Measurements from ENCODE around the gene KCNC4.

Gene KCNC4

GRCh38 chr1:110250749-110251148 lies 40.6 kb downstream of the KCNC4 start:
- TF ChIP-seq CTCF (IDR thresholded peaks at IDR 0.05), result no peak
- H3K4me2 ChIP-seq (ENCODE audit: low read length), result no peak overlapping the region

DNA sequence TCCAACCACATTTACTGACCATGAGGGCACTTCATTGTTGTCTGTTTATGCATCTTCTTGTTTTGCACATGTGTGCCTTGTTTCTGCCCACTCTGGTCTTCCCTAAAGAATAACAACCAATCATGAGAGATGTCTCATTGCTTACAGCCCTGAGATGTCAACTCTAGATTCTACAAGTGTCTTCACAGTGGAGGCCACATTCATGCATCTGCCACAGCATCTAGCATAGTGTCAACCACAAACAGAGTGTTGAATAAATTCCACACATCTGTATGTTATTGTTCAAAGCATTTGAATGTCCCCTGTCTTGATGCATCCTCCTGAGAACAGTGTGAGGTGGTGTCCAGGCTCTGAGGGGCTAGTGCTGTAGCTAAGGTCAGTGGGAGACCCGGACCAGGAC lies 43.1 kb downstream of the KCNC4 start:
- Histone ChIP-seq H3K27me3 (ENCODE audit: control insufficient read depth, insufficient read depth, low read length) (no peaks in the 10 kb centered on the region), H3K9me3 (ENCODE audit: control insufficient read depth, low read length) (no peaks in the 10 kb centered on the region), H3K27ac (no peak overlapping the region), H3K4me1 (no peaks in the 10 kb centered on the region), H2AFZ (no peak overlapping the region), H3K4me3 (ENCODE audit: low read depth, low read length) (no peak overlapping the region), H3K9ac (no peak overlapping the region), H3K4me2 (ENCODE audit: low read length) (no peak overlapping the region), H3K79me2 (no peaks in the 10 kb centered on the region), H3K36me3 (ENCODE audit: control insufficient read depth, insufficient read depth, low read length) (no peaks in the 10 kb centered on the region)
- TF ChIP-seq CTCF (IDR thresholded peaks at IDR 0.05), result no peak

More at GRCh38 chr1:110250749-110251148, 40.6 kb downstream of the KCNC4 start:
- H3K79me2 ChIP-seq, result no peaks in the 10 kb centered on the region
- H3K27me3 ChIP-seq (ENCODE audit: control insufficient read depth, insufficient read depth, low read length), result no peaks in the 10 kb centered on the region
- H3K27ac ChIP-seq, result no peak overlapping the region
- no peaks in the 10 kb centered on the region for H3K4me1 ChIP-seq
- H2AFZ ChIP-seq, result no peak overlapping the region
- H3K9me3 ChIP-seq (ENCODE audit: control insufficient read depth, low read length), result no peaks in the 10 kb centered on the region
- H3K9ac ChIP-seq, result no peak overlapping the region
- no peaks in the 10 kb centered on the region for H3K36me3 ChIP-seq (ENCODE audit: control insufficient read depth, insufficient read depth, low read length)
- no peak overlapping the region for H3K4me3 ChIP-seq (ENCODE audit: low read depth, low read length)

DNA sequence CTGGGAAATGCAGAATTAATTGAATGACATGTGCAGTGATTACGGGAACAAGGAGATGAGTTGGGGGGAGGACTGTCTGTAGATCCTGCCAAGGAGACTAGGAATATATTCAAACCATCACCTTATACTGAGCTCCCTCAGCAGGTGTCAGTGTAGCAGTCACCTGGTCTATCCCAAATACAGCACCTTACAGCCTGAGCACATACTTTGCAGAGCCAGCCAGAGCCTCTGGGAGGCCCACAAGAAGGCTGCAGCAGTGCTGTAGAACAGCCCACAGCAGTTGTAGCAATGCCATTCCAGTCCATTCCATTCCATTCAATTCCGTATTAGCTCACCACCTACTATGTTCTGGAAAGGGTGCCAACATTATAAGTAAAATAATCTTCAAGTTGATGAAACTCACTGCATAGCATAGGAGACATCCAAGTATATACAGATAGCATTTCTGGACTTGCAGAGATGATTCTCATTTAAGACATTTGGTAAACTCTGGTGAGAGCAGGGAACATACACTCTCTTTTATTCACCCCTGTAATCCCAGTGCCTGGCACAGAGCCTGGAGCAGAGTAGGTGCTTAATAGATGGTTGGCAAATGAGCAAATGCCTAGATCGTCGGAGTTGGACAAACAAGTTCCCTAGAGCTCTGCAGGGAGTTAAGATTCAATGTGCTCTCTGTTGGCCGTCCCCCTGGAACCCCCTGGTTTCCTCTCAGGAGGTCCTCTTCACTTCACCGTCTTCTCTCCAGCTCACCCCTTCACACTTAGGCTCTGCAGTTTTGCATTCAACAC lies 44.7 kb downstream of the KCNC4 start:
- H3K27me3 ChIP-seq (ENCODE audit: control insufficient read depth, insufficient read depth, low read length), result no peaks in the 10 kb centered on the region
- no peak overlapping the region for H3K27ac ChIP-seq
- no peaks in the 10 kb centered on the region for H3K4me1 ChIP-seq
- H3K9me3 ChIP-seq (ENCODE audit: control insufficient read depth, low read length), result no peaks in the 10 kb centered on the region
- H3K9ac ChIP-seq, result no peak overlapping the region
- H2AFZ ChIP-seq, result no peak overlapping the region
- no peak overlapping the region for H3K4me3 ChIP-seq (ENCODE audit: low read depth, low read length)
- no peak for TF ChIP-seq CTCF (IDR thresholded peaks at IDR 0.05)
- H3K36me3 ChIP-seq (ENCODE audit: control insufficient read depth, insufficient read depth, low read length), result no peaks in the 10 kb centered on the region
- H3K79me2 ChIP-seq, result no peaks in the 10 kb centered on the region
- no peak overlapping the region for H3K4me2 ChIP-seq (ENCODE audit: low read length)

DNA sequence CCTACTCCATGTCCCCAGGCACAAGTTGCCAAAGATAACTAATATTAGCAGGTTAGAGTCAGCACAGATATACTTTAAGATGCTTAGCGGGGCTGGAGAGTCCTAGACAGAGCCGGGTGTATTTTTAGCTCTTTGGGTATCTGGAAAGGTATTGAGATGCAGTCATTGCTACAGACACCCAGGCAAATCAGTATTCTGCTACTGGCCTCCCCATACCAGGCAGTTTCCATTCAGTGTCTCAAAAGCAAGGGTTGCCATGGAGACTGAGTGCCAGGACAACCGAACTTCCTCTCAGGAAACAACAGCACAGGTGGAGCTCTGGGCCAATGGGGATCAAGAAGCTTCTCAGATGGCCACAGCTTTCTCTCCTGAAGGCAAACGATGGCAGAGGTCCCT lies 45.3 kb downstream of the KCNC4 start:
- Histone ChIP-seq H3K27ac (no peak overlapping the region), H3K9ac (no peak overlapping the region), H3K4me2 (ENCODE audit: low read length) (no peak overlapping the region), H3K4me1 (no peaks in the 10 kb centered on the region), H3K79me2 (no peaks in the 10 kb centered on the region), H3K9me3 (ENCODE audit: control insufficient read depth, low read length) (no peaks in the 10 kb centered on the region), H3K36me3 (ENCODE audit: control insufficient read depth, insufficient read depth, low read length) (no peaks in the 10 kb centered on the region), H2AFZ (peak overlapping the region; percentile 7), H3K4me3 (ENCODE audit: low read depth, low read length) (no peak overlapping the region), H3K27me3 (ENCODE audit: control insufficient read depth, insufficient read depth, low read length) (no peaks in the 10 kb centered on the region)
- TF ChIP-seq CTCF (IDR thresholded peaks at IDR 0.05), result no peak

DNA sequence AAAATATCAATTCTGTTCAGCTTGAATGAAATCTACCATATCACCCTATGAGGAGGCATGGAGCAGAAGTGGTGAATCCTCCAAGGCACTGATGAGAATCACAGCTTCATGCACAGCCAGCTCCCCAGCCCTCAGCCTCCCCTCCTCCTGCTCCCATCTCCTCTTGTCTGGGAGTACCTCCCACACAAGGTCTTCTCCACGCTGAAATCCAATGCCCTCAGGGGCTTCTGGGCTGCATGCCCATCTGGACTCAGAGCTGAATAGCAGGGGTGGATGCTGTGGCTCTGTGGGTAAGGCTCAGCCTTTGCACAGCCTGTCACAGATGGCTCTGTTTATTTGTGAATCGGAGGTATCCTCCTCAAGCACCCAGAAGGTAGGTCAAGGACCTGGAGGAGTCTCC lies 48.6 kb downstream of the KCNC4 start:
- Histone ChIP-seq H3K36me3 (ENCODE audit: control insufficient read depth, insufficient read depth, low read length) (no peaks in the 10 kb centered on the region), H3K27ac (no peak overlapping the region), H3K9ac (no peak overlapping the region), H2AFZ (no peak overlapping the region), H3K27me3 (ENCODE audit: control insufficient read depth, insufficient read depth, low read length) (no peaks in the 10 kb centered on the region), H3K79me2 (no peaks in the 10 kb centered on the region), H3K4me3 (ENCODE audit: low read depth, low read length) (no peak overlapping the region), H3K4me2 (ENCODE audit: low read length) (no peak overlapping the region), H3K9me3 (ENCODE audit: control insufficient read depth, low read length) (no peaks in the 10 kb centered on the region), H3K4me1 (no peaks in the 10 kb centered on the region)
- TF ChIP-seq CTCF (IDR thresholded peaks at IDR 0.05), result no peak
